GM23338 (cell line): ENCODE results near the gene FAM25G.

Experiments used
- EZH2 ChIP-seq: fragments of 200-600 bp; sonication (generic); IDR thresholded peaks from one replicate; pipeline ENCODE4 v1.8.0; 2017; ENCODE audit warnings: antibody characterized with exemption, mild to moderate bottlenecking, low read depth; ENCODE audit not compliant: unreplicated experiment
- ZNF331 ChIP-seq: fragments of 250-450 bp; sonication (Bioruptor Pico); IDR thresholded peaks from 2 replicates; pipeline ENCODE4 v1.5.0; 2020; ENCODE audit warnings: low read depth, mild to moderate bottlenecking, moderate library complexity
- TF ChIP-seq, protein P1 (sequence below), 2 experiments: fragments of 200-600 bp in 1 of 2; sonication (generic) in 1 of 2; conservative IDR thresholded peaks; 2 replicates each; pipeline versions ENCODE4 v1.5.1 to v1.6.1; 2016 to 2017; ENCODE audit warnings: antibody characterized with exemption in 2 of 2, low read depth in 2 of 2, mild to moderate bottlenecking in 2 of 2, moderate library complexity in 1 of 2

- TF ChIP-seq, protein P1, sequence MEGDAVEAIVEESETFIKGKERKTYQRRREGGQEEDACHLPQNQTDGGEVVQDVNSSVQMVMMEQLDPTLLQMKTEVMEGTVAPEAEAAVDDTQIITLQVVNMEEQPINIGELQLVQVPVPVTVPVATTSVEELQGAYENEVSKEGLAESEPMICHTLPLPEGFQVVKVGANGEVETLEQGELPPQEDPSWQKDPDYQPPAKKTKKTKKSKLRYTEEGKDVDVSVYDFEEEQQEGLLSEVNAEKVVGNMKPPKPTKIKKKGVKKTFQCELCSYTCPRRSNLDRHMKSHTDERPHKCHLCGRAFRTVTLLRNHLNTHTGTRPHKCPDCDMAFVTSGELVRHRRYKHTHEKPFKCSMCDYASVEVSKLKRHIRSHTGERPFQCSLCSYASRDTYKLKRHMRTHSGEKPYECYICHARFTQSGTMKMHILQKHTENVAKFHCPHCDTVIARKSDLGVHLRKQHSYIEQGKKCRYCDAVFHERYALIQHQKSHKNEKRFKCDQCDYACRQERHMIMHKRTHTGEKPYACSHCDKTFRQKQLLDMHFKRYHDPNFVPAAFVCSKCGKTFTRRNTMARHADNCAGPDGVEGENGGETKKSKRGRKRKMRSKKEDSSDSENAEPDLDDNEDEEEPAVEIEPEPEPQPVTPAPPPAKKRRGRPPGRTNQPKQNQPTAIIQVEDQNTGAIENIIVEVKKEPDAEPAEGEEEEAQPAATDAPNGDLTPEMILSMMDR (conservative IDR thresholded peaks at IDR 0.05; ENCODE audit: low read depth in 2 of 2): no peak
- TF ChIP-seq EZH2: no peak
- TF ChIP-seq ZNF331 (CRISPR knock-in tag): no peak
Measured at GRCh38 chr10:47447705-47448104, 43.8 kb downstream of the FAM25G start.
